ENCODE measurements around the gene CSPG4. TPM values are rescaled to one million over a fixed set of nuclear protein-coding genes. Genes with fewer than 3 reads are reported as not detected.
A peak's percentile ranks its signal among the peaks of the same experiment; 100 is the strongest.

The CSPG4 gene
- total RNA-seq, 2 experiments from 2014 or later: not detected

- no peaks in the 10 kb centered on the region for H3K27me3 Mint-ChIP-seq (ENCODE audit: low read depth)
- no peaks in the 10 kb centered on the region for H3K36me3 Mint-ChIP-seq (ENCODE audit: low read depth)
- ATAC-seq (no peak), DNase-seq (no peak)
- POLR2A ChIA-PET: no interaction called here
- H3K9me3 Mint-ChIP-seq (ENCODE audit: insufficient read depth): no peaks in the 10 kb centered on the region
- no peaks in the 10 kb centered on the region for H3K4me1 Mint-ChIP-seq (ENCODE audit: low read depth)
- H3K27ac Mint-ChIP-seq: no peak overlapping the region
- H3K4me3 Mint-ChIP-seq: no peak overlapping the region
- CTCF ChIA-PET: no interaction called here
Measured at GRCh38 chr15:75675579-75676404, 36.9 kb downstream of the CSPG4 start.

GRCh38 chr15:75674366-75674765 lies 38.3 kb downstream of the CSPG4 start:
- Mint-ChIP-seq H3K27me3 (ENCODE audit: low read depth) (no peaks in the 10 kb centered on the region), H3K36me3 (ENCODE audit: low read depth) (no peaks in the 10 kb centered on the region), H3K4me3 (no peak overlapping the region), H3K27ac (no peak overlapping the region), H3K4me1 (ENCODE audit: low read depth) (no peaks in the 10 kb centered on the region), H3K9me3 (ENCODE audit: insufficient read depth) (no peaks in the 10 kb centered on the region)
- ATAC-seq (no peak), DNase-seq (no peak)
- ChIA-PET POLR2A (no interaction called here), CTCF (no interaction called here)

- ChIA-PET POLR2A (no interaction called here), CTCF (no interaction called here)
- Mint-ChIP-seq H3K4me3 (no peak overlapping the region), H3K4me1 (ENCODE audit: low read depth) (no peaks in the 10 kb centered on the region), H3K27ac (no peak overlapping the region), H3K27me3 (ENCODE audit: low read depth) (no peaks in the 10 kb centered on the region), H3K9me3 (ENCODE audit: insufficient read depth) (no peaks in the 10 kb centered on the region), H3K36me3 (ENCODE audit: low read depth) (no peaks in the 10 kb centered on the region)
- ATAC-seq (no peak), DNase-seq (no peak)
Measured at GRCh38 chr15:75673426-75674235, 39.0 kb downstream of the CSPG4 start.

- CTCF ChIA-PET: interaction anchor here (1.4 to 1.8 kb wide), 2 partner anchors 9 to 305 kb away, joined by 3 to 5 read pairs; no protein-coding TSS in a partner anchor
- Mint-ChIP-seq H3K4me1 (ENCODE audit: low read depth) (no peaks in the 10 kb centered on the region), H3K36me3 (ENCODE audit: low read depth) (no peaks in the 10 kb centered on the region), H3K4me3 (no peak overlapping the region), H3K9me3 (ENCODE audit: insufficient read depth) (no peaks in the 10 kb centered on the region), H3K27ac (no peak overlapping the region), H3K27me3 (ENCODE audit: low read depth) (no peaks in the 10 kb centered on the region)
- ATAC-seq: no peak
- POLR2A ChIA-PET: no interaction called here
- DNase-seq: no peak
Measured at GRCh38 chr15:75672646-75673425, 39.8 kb downstream of the CSPG4 start.

GRCh38 chr15:75671730-75672602 lies 40.7 kb downstream of the CSPG4 start:
- POLR2A ChIA-PET: interaction anchor here (0.6 kb wide), 1 partner anchor 364 kb away, joined by 3 read pairs; no protein-coding TSS in a partner anchor
- Mint-ChIP-seq H3K4me3 (no peak overlapping the region), H3K4me1 (ENCODE audit: low read depth) (no peaks in the 10 kb centered on the region), H3K27ac (no peak overlapping the region), H3K9me3 (ENCODE audit: insufficient read depth) (no peaks in the 10 kb centered on the region), H3K36me3 (ENCODE audit: low read depth) (no peaks in the 10 kb centered on the region), H3K27me3 (ENCODE audit: low read depth) (no peaks in the 10 kb centered on the region)
- CTCF ChIA-PET: interaction anchor here (1.2 to 1.8 kb wide), 4 partner anchors 10 to 304 kb away, joined by 3 to 6 read pairs (median 5); no protein-coding TSS in a partner anchor
- ATAC-seq: no peak
- DNase-seq: no peak

- Mint-ChIP-seq H3K4me3 (no peak overlapping the region), H3K9me3 (ENCODE audit: insufficient read depth) (no peaks in the 10 kb centered on the region), H3K27ac (peak overlapping the region; percentile 34), H3K4me1 (ENCODE audit: low read depth) (peaks cover 7% of the 10 kb centered on the region), H3K27me3 (ENCODE audit: low read depth) (no peaks in the 10 kb centered on the region), H3K36me3 (ENCODE audit: low read depth) (no peaks in the 10 kb centered on the region)
- no peak for DNase-seq
- CTCF ChIA-PET: no interaction called here
- POLR2A ChIA-PET: no interaction called here
- ATAC-seq: no peak
Measured at GRCh38 chr15:75669879-75670212, 42.8 kb downstream of the CSPG4 start.

GRCh38 chr15:75669191-75669878 lies 43.3 kb downstream of the CSPG4 start:
- Mint-ChIP-seq H3K4me1 (ENCODE audit: low read depth) (peaks cover 7% of the 10 kb centered on the region), H3K36me3 (ENCODE audit: low read depth) (no peaks in the 10 kb centered on the region), H3K27ac (peak overlapping the region; percentile 34), H3K9me3 (ENCODE audit: insufficient read depth) (no peaks in the 10 kb centered on the region), H3K27me3 (ENCODE audit: low read depth) (no peaks in the 10 kb centered on the region), H3K4me3 (no peak overlapping the region)
- DNase-seq: no peak
- ATAC-seq: no peak
- ChIA-PET CTCF (interaction anchor here (1.0 kb wide), 1 partner anchor 29 kb away, joined by 3 read pairs; the partner anchor contains the start of gene IMP3), POLR2A (no interaction called here)

GRCh38 chr15:75666823-75667501 lies 45.7 kb downstream of the CSPG4 start:
- H3K4me1 Mint-ChIP-seq (ENCODE audit: low read depth): peaks cover 7% of the 10 kb centered on the region
- ChIA-PET POLR2A (no interaction called here), CTCF (no interaction called here)
- no peak overlapping the region for H3K27ac Mint-ChIP-seq
- ATAC-seq (no peak), DNase-seq (no peak)
- H3K9me3 Mint-ChIP-seq (ENCODE audit: insufficient read depth): no peaks in the 10 kb centered on the region
- H3K27me3 Mint-ChIP-seq (ENCODE audit: low read depth): no peaks in the 10 kb centered on the region
- no peak overlapping the region for H3K4me3 Mint-ChIP-seq
- no peaks in the 10 kb centered on the region for H3K36me3 Mint-ChIP-seq (ENCODE audit: low read depth)

- Mint-ChIP-seq H3K27me3 (ENCODE audit: low read depth) (no peaks in the 10 kb centered on the region), H3K9me3 (ENCODE audit: insufficient read depth) (no peaks in the 10 kb centered on the region), H3K4me3 (no peak overlapping the region), H3K4me1 (ENCODE audit: low read depth) (peaks cover 7% of the 10 kb centered on the region), H3K27ac (no peak overlapping the region), H3K36me3 (ENCODE audit: low read depth) (no peaks in the 10 kb centered on the region)
- DNase-seq (no peak), ATAC-seq (no peak)
- ChIA-PET CTCF (no interaction called here), POLR2A (interaction anchor here (0.5 kb wide), 1 partner anchor 44 kb away, joined by 3 read pairs; no protein-coding TSS in a partner anchor)
Measured at GRCh38 chr15:75663931-75664421, 48.7 kb downstream of the CSPG4 start.

GRCh38 chr15:75662823-75663519 lies 49.7 kb downstream of the CSPG4 start:
- Mint-ChIP-seq H3K4me1 (ENCODE audit: low read depth) (peaks cover 7% of the 10 kb centered on the region), H3K27me3 (ENCODE audit: low read depth) (no peaks in the 10 kb centered on the region), H3K36me3 (ENCODE audit: low read depth) (no peaks in the 10 kb centered on the region), H3K4me3 (no peak overlapping the region), H3K27ac (no peak overlapping the region), H3K9me3 (ENCODE audit: insufficient read depth) (no peaks in the 10 kb centered on the region)
- ChIA-PET POLR2A (no interaction called here), CTCF (no interaction called here)
- DNase-seq (no peak), ATAC-seq (no peak)

Data from activated CD8-positive, alpha-beta T cell treated with anti-CD3 and anti-CD28 coated beads, Interleukin-2, amount 10 ng/mL, durations not matched to agents 7 days and 5 days (primary cell).